Measurements from ENCODE around the gene MYO1F.
A peak's percentile ranks its signal among the peaks of the same experiment; 100 is the strongest.
"Not testable (repeated sequence)": the region's sequence is repeated elsewhere in the genome, so short reads cannot be mapped to it uniquely, and the experiment has no call there.

The MYO1F gene

GRCh38 chr19:8514505-8515009 is 62.7 kb downstream of the MYO1F start:
- FAIRE-seq, result not testable (repeated sequence)

GRCh38 chr19:8513687-8514504 is 63.3 kb downstream of the MYO1F start, which contains the start of gene ZNF414:
Gene ZNF414 (minus strand): TSS chr19:8514167. CDS start chr19:8514046, 121 bp downstream.
- peak; percentile 75 for FAIRE-seq

GRCh38 chr19:8513036-8513686 is 64.1 kb downstream of the MYO1F start:
- FAIRE-seq, result no peak

- FAIRE-seq, result no peak
Measured at GRCh38 chr19:8512115-8512967, 64.9 kb downstream of the MYO1F start.

GRCh38 chr19:8511573-8512101 is 65.6 kb downstream of the MYO1F start:
- FAIRE-seq, result no peak

GRCh38 chr19:8510589-8511115 is 66.6 kb downstream of the MYO1F start:
- no peak for FAIRE-seq

- FAIRE-seq, result no peak
Measured at GRCh38 chr19:8506402-8506957, 70.8 kb downstream of the MYO1F start.

- no peak for FAIRE-seq
Measured at GRCh38 chr19:8505680-8506401, 71.4 kb downstream of the MYO1F start.

GRCh38 chr19:8504919-8505318 is 72.3 kb downstream of the MYO1F start:
- no peak for FAIRE-seq

- no peak for FAIRE-seq
Measured at GRCh38 chr19:8504171-8504570, 73.1 kb downstream of the MYO1F start.

- FAIRE-seq, result no peak
Measured at GRCh38 chr19:8503510-8503909, 73.7 kb downstream of the MYO1F start.

- no peak for FAIRE-seq
Measured at GRCh38 chr19:8501981-8502380, 75.3 kb downstream of the MYO1F start.

GRCh38 chr19:8501516-8501915 is 75.7 kb downstream of the MYO1F start:
- FAIRE-seq, result no peak

- FAIRE-seq, result no peak
Measured at GRCh38 chr19:8500158-8500557, 77.1 kb downstream of the MYO1F start.

- FAIRE-seq, result no peak
Measured at GRCh38 chr19:8499048-8499833, 78.0 kb downstream of the MYO1F start.

- FAIRE-seq, result no peak
Measured at GRCh38 chr19:8498295-8498694, 78.9 kb downstream of the MYO1F start.

- no peak for FAIRE-seq
Measured at GRCh38 chr19:8494158-8494557, 83.1 kb downstream of the MYO1F start.

GRCh38 chr19:8491574-8491973 is 85.7 kb downstream of the MYO1F start:
- no peak for FAIRE-seq

- FAIRE-seq, result no peak
Measured at GRCh38 chr19:8490873-8491272, 86.4 kb downstream of the MYO1F start.

- no peak for FAIRE-seq
Measured at GRCh38 chr19:8490395-8490760, 86.9 kb downstream of the MYO1F start.
